ENCODE results near the gene AATF.

Gene AATF

DNA sequence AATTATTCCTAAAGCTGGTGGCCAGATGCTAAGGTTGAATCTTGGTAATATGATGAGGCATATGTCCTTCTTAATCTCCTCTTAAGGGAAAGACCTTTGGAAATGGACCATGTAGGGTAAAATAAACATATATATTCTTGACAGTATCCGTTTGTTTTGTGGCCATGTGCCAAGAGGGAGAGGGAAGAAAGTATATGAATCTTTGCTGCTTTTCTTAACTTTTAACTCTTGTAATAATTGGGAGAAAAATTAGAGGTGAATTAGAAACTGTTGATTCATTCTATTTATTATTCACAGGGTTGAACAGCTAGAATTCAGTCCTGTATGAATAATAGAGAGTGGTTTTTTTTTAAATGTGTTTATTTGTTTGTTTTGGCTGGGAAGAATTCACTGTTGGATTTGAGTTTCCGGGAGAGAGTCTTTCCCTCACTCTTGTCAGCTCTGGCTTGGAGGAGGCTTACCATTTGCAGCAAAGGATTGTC lies 31.6 kb downstream of the AATF start:
- H4K20me1 ChIP-seq (ENCODE audit: insufficient read depth, low read length), result no peaks in the 10 kb centered on the region
- H3K4me2 ChIP-seq (ENCODE audit: low read length), result no peak overlapping the region
- TF ChIP-seq EZH2 (IDR thresholded peaks at IDR 0.05; ENCODE audit: borderline replicate concordance, low read length), result no peak
- TF ChIP-seq, protein P1, sequence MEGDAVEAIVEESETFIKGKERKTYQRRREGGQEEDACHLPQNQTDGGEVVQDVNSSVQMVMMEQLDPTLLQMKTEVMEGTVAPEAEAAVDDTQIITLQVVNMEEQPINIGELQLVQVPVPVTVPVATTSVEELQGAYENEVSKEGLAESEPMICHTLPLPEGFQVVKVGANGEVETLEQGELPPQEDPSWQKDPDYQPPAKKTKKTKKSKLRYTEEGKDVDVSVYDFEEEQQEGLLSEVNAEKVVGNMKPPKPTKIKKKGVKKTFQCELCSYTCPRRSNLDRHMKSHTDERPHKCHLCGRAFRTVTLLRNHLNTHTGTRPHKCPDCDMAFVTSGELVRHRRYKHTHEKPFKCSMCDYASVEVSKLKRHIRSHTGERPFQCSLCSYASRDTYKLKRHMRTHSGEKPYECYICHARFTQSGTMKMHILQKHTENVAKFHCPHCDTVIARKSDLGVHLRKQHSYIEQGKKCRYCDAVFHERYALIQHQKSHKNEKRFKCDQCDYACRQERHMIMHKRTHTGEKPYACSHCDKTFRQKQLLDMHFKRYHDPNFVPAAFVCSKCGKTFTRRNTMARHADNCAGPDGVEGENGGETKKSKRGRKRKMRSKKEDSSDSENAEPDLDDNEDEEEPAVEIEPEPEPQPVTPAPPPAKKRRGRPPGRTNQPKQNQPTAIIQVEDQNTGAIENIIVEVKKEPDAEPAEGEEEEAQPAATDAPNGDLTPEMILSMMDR (IDR thresholded peaks at IDR 0.05; ENCODE audit: low read length), result no peak
- no peak overlapping the region for H3K27ac ChIP-seq (ENCODE audit: low read depth, low read length, poor library complexity, severe bottlenecking)
- H3F3A ChIP-seq (ENCODE audit: insufficient read depth, low read length), result no peaks in the 10 kb centered on the region
- H3K4me3 ChIP-seq (ENCODE audit: low read depth, low read length, poor library complexity, severe bottlenecking), result no peak overlapping the region
- peaks cover 45% of the 10 kb centered on the region for H3K79me2 ChIP-seq (ENCODE audit: insufficient read depth, low read length)
- H3K36me3 ChIP-seq (ENCODE audit: insufficient read depth, low read length), result peaks cover 18% of the 10 kb centered on the region; the same call in 1 of the 2 replicates
- no peaks in the 10 kb centered on the region for H3K27me3 ChIP-seq (ENCODE audit: insufficient read depth, low read length)
- no peaks in the 10 kb centered on the region for H3K9me2 ChIP-seq (ENCODE audit: low read depth, low read length)
- no peak overlapping the region for H2AFZ ChIP-seq (ENCODE audit: low read length)
- H3K9ac ChIP-seq (ENCODE audit: low read length), result no peak overlapping the region
- H3K4me1 ChIP-seq (ENCODE audit: insufficient read depth, low read length, severe bottlenecking), result peaks cover 25% of the 10 kb centered on the region
- H3K9me3 ChIP-seq (ENCODE audit: low read length), result no peaks in the 10 kb centered on the region

DNA sequence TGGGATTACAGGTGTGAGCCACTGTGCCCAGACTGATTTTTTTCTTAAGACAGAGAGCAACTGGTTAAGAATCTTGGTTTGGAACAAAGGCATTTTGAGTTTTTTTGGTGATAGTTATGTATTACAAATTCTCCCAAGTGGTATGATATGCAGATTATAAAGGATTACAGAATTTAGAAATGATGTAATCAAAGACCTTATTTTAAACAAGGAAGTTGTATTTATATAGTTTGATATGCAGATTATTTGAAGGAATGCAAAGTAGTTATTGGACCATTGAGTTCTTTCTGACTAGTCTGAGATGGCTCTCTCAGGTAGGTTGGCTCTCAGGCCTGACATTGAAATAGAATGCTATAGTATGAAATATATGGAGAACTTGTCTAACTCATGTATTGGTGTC lies 34.9 kb downstream of the AATF start:
- Histone ChIP-seq H3K4me2 (ENCODE audit: low read length) (no peak overlapping the region), H3K4me1 (ENCODE audit: insufficient read depth, low read length, severe bottlenecking) (peaks cover 9% of the 10 kb centered on the region), H3K79me2 (ENCODE audit: insufficient read depth, low read length) (peaks cover 23% of the 10 kb centered on the region), H2AFZ (ENCODE audit: low read length) (no peak overlapping the region), H3K27ac (ENCODE audit: low read depth, low read length, poor library complexity, severe bottlenecking) (no peak overlapping the region), H4K20me1 (ENCODE audit: insufficient read depth, low read length) (no peaks in the 10 kb centered on the region), H3F3A (ENCODE audit: insufficient read depth, low read length) (no peaks in the 10 kb centered on the region), H3K36me3 (ENCODE audit: insufficient read depth, low read length) (peaks cover 45% of the 10 kb centered on the region), H3K4me3 (ENCODE audit: low read depth, low read length, poor library complexity, severe bottlenecking) (no peak overlapping the region), H3K9ac (ENCODE audit: low read length) (no peak overlapping the region), H3K9me2 (ENCODE audit: low read depth, low read length) (no peaks in the 10 kb centered on the region), H3K27me3 (ENCODE audit: insufficient read depth, low read length) (no peaks in the 10 kb centered on the region), H3K9me3 (ENCODE audit: low read length) (no peaks in the 10 kb centered on the region)
- TF ChIP-seq EZH2 (IDR thresholded peaks at IDR 0.05; ENCODE audit: borderline replicate concordance, low read length), result no peak
- TF ChIP-seq, protein P1 (IDR thresholded peaks at IDR 0.05; ENCODE audit: low read length), result no peak

DNA sequence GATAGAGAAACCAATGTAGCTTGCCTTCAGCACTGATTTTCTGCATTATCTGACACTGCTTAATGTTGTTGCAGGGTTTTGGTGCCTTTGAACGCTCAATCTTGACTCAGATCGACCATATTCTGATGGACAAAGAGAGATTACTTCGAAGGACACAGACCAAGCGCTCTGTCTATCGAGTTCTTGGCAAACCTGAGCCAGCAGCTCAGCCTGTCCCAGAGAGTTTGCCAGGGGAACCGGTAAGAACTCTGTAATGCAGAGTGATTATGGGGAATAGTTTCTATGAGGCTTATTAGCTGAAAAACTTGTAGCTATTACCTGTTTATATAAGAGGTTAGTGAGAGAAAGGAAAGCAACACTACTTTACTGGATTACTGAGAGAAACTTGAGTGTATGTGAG lies 40.4 kb downstream of the AATF start:
- Histone ChIP-seq H4K20me1 (ENCODE audit: insufficient read depth, low read length) (no peaks in the 10 kb centered on the region), H2AFZ (ENCODE audit: low read length) (no peak overlapping the region), H3K4me2 (ENCODE audit: low read length) (no peak overlapping the region), H3K9ac (ENCODE audit: low read length) (no peak overlapping the region), H3K27me3 (ENCODE audit: insufficient read depth, low read length) (no peaks in the 10 kb centered on the region), H3K36me3 (ENCODE audit: insufficient read depth, low read length) (peaks cover 84% of the 10 kb centered on the region), H3K9me2 (ENCODE audit: low read depth, low read length) (no peaks in the 10 kb centered on the region), H3K4me3 (ENCODE audit: low read depth, low read length, poor library complexity, severe bottlenecking) (no peak overlapping the region), H3F3A (ENCODE audit: insufficient read depth, low read length) (no peaks in the 10 kb centered on the region), H3K9me3 (ENCODE audit: low read length) (no peaks in the 10 kb centered on the region), H3K79me2 (ENCODE audit: insufficient read depth, low read length) (0 out of 2 replicates have a peak, but pooled peaks cover 3% of the 10 kb centered on the region), H3K4me1 (ENCODE audit: insufficient read depth, low read length, severe bottlenecking) (no peaks in the 10 kb centered on the region), H3K27ac (ENCODE audit: low read depth, low read length, poor library complexity, severe bottlenecking) (no peak overlapping the region)
- TF ChIP-seq, protein P1 (IDR thresholded peaks at IDR 0.05; ENCODE audit: low read length), result no peak
- TF ChIP-seq EZH2 (IDR thresholded peaks at IDR 0.05; ENCODE audit: borderline replicate concordance, low read length), result no peak
